GM19238 (cell line): Measurements from ENCODE around the gene KRTAP10-2.
"Not testable (repeated sequence)": the region's sequence is repeated elsewhere in the genome, so short reads cannot be mapped to it uniquely, and the experiment has no call there.

Source experiments
- DNase-seq: peaks from one replicate; pipeline ENCODE4 v3.0.0; 2011; ENCODE audit warnings: low spot score; ENCODE audit not compliant: insufficient read length

Gene KRTAP10-2

DNA sequence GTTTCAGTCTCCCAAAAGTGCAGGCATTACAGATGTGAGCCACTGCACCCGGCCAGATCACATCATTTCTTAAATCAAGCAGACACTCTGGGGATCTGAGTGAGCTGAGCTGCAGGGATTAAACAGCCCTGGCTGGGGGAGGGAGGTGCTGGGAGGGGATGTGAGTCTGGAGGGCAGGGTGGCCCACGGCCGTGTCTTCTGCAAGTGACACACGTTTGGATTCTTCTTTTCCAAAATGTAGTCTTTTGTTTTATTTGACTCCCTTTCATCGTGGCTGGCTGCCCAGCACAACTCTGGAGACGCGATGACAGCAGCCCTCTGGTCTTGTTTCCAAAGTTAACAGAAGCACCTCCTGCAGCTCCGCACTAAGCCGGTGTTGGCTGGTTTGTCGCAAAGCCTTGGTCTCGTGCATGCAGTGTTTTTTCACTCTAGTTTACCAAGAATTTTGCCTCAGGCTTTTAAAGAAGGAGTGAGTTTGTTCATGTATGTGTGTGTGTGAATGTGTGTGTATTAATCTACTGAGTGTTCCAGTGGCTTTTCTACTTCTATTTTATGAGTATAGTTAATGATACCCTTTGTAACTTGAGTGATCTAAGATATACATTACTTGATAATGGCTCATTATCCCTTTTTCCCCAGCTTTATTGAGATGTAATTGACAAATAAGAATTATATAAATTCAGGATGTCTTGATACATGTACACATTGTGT, 31.9 kb upstream of the KRTAP10-2 start:
- DNase-seq, result no peak

DNA sequence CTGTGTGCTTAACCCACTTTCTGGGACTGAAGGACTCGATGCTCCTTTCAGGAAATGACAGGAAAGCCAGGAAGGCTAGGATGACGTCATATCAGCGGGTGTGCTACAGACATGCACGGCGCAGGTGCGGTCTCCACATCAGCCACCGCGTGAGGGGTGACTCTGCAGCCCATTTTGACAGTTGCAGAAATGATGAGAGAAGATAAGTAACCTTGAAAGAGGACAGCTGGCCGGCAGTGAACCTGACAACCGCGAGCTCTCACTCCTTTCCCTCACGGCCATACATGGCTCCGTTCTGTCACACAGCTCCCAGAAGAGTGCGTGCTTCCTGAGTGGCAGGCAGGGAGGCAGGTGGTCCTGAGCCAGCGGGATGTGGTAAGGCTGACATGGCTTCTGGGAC, 30.8 kb upstream of the KRTAP10-2 start:
- no peak for DNase-seq

DNA sequence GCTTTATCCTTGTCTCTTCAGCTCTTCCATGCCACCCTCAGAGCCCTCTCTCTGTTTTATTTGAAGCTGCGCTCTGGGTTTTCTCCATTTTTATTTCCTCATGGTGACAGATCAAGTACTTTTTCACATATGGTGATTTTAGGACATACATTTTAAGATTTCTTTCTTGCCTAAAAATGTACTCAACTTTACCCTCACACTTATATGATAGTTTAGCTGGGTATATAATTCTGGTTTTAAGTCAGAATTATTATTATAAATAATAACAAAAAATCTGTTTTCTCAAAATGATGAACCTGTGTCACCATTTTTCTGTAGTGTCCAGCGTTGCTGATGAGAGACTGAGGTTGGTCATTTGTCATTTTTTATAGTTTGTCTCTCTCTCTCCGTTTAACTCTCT, 29.9 kb upstream of the KRTAP10-2 start:
- DNase-seq, result no peak

DNA sequence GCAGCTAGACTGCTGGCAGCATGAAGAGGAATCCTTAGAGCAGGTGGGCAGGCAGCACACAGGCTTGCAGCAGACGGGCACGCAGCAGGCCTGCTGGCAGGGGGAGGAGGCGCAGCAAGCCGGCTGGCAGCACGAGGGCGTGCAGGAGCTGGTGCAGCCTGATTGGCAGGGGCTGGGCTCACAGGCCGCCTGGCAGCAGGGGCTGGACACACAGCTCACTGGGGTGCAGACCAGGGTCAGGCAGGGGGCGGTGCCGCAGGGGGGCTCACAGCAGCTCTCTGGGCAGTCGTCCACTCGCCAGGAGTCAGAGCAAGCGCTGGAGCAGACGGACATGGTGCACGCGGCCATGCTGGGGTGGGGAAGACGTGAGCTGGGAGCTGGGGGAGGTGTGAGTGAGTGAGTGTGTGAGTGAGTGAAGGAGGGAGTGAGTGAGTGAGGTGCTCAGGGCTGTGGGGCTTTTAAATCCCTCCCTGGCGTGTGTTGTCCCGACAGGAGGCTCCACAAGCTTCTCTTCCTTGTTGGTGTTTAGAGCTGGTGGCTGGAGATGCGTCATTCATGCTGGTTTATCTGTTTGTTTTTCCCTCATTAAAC, 29.0 kb upstream of the KRTAP10-2 start, which contains the start of gene KRTAP10-5:
Gene KRTAP10-5 (minus strand): TSS at position 374 of the 591 bp plus-strand sequence. CDS start 26 bp downstream, at position 348.
- DNase-seq, result not testable (repeated sequence)

DNA sequence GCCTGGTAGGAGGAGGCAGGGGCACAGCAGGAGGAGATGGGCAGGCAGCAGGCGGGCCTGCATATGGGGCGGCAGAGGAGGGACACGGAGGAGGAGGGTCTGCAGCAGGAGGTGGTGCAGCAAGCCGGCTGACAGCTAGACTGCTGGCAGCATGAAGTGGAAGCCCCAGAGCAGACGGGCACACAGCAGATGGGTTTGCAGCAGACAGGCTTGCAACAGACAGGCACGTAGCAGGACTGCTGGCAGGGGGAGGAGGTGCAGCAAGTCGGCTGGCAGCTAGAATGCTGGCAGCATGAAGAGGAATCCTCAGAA, 28.5 kb upstream of the KRTAP10-2 start:
- DNase-seq, result no peak

DNA sequence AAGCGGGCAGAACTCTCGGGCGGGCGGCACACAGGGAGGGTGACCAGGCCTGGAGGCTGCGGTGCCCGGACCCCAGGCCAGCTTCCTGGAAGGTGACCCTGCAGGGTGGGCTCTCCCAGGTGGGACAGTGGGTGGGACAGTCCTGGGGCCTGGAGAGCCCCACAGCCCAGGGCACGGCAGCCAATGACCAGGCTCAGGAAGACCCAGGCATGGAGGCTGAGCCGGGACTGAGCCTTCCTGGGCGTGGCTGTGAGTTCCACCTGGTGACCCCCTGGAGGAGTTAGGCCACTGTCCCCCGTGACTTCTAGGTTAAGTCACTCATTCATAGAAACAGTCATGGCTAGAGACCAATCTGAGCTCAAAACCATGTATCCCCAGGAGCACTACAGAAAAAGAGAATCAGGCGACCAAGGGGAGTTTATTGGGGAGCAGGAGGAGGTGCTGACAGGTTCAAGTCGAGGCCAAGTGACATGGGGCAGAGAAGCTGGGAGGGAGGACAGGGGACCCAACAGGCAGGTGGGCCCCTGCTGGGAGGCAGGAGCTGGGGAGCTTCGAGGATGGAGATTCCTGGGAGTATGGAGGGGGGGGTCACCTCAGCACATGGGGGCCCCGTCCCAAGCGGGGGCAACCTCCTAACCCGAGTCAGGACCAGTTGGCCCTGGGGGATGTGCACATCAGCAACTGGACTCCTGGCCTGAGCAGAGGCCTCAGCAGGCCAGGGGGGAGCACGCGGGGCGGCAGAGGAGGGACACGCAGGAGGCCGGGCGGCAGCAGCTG, 27.9 kb upstream of the KRTAP10-2 start:
- no peak for DNase-seq

DNA sequence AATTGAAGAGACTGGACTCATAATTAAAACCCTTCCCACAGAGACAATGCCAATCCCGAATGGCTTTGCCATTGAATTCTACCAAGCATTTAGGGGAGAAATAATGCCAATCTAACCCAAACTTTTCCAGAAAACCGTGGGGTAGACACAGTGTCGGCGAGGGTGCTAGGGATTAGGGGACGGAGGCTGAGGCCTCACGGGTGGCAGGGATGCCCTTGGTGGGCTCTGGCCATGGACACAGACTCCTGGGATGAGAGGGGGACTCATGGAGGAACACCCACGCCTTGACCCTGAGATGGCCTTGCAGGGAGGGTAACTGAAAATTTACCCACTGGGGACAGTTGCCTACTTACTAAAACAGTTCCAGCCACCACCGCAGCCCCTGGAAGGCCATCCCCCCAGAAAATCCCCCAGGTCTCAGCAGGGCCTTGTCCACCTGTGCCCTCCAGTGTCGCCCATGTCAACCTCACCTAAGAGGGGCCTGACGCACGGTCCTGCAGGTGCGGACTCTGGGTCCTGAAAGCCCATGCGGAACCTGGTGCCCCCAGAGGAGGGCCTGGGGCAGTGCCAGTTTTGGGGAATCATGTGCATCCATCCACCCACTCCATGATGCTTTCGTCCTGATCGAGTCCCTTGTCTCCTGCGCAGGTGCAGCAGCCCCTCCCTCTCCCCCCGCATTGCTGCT, 27.2 kb upstream of the KRTAP10-2 start:
- no peak for DNase-seq

DNA sequence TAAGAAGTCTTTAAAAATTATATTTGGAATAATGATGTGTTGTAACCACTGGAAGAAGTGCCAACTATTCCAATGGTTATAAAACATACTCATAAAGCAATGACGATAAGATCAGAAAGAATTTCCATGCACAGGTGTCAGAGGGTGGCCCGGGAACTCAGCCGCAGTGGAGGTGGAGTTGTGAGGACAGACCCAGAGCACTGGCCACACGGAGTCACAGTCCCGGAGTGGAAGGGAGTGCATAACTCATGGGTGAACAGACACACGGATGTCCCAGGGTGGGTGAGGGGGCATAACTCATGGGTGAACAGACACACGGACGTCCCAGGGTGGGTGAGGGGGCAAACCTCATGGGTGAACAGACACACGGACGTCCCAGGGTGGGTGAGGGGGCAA, 24.7 kb upstream of the KRTAP10-2 start:
- no peak for DNase-seq

DNA sequence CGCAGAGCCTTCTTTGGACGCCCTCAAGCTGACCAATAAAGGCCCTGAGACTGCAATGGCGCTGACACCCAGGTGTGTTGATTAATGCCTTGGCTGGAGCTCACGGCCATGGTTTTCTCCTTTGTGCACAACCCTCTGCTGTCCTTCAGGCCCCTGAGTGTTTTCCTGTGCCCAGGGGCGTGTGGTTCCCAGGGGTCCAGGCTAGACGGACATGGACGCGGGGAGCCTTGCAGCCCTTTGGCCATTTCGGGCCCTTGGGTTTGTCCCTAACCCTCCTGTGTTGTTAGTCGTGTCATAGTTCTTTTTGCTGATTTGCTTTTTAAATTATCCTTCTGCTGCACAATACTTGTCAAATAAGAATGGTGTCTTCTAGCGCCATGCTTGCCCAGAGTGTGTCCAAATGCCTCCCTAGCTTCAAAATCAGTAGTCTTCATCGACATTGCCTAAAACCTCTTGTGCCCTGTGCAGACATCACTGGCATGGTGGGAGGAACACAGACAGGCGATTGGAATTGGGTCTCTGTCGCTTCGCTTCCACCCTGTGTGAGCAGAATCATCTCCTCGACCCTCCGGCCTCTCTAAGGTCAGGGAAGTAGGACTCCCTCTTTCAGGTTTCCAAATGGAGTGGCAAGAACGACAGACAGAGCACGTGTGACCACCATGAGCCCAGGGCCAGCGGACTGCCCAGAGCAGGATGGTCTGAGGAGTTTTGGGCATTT, 24.2 kb upstream of the KRTAP10-2 start:
- DNase-seq, result no peak

DNA sequence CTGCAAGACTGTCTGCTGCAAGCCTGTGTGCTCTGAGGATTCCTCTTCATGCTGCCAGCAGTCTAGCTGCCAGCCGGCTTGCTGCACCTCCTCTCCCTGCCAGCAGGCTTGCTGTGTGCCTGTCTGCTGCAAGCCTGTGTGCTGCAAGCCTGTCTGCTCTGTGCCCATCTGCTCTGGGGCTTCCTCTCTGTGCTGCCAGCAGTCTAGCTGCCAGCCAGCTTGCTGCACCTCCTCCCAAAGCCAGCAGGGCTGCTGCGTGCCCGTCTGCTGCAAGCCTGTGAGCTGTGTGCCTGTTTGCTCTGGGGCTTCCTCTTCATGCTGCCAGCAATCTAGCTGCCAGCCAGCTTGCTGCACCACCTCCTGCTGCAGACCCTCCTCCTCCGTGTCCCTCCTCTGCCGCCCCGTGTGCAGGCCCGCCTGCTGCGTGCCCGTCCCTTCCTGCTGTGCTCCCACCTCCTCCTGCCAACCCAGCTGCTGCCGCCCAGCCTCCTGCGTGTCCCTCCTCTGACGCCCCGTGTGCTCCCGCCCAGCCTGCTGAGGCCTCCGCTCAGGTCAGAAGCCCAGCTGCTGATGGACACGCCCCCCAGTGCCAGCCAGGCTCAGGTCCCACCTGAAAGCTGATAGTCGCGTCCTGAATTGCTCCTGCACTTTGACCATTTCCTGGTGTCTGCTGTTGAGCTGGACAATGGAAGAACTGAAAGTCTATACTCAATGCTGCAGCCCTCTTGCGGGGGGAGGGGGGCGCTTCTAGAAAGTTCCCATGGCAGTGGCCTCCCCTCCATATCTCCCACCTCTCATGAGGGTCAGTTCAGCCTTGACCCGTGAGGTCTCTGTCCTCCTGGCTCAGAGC, 23.4 kb upstream of the KRTAP10-2 start:
- DNase-seq, result no peak

DNA sequence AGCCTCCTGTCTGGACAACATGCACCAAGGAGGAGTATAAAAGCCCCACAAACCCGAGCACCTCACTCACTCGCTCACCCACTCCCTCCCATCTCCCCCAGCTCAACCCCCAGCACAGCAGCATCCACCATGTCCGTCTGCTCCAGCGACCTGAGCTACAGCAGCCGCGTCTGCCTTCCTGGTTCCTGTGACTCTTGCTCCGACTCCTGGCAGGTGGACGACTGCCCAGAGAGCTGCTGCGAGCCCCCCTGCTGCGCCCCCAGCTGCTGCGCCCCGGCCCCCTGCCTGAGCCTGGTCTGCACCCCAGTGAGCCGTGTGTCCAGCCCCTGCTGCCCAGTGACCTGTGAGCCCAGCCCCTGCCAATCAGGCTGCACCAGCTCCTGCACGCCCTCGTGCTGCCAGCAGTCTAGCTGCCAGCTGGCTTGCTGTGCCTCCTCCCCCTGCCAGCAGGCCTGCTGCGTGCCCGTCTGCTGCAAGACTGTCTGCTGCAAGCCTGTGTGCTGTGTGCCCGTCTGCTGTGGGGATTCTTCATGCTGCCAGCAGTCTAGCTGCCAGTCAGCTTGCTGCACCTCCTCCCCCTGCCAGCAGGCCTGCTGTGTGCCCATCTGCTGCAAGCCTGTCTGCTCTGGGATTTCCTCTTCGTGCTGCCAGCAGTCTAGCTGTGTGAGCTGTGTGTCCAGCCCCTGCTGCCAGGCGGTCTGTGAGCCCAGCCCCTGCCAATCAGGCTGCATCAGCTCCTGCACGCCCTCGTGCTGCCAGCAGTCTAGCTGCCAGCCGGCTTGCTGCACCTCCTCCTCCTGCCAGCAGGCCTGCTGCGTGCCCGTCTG, 22.5 kb upstream of the KRTAP10-2 start, which contains the start of gene KRTAP10-4:
Gene KRTAP10-4 (plus strand): TSS at position 100 of the 827 bp plus-strand sequence. CDS start 30 bp downstream, at position 130.
- DNase-seq, result not testable (repeated sequence)

DNA sequence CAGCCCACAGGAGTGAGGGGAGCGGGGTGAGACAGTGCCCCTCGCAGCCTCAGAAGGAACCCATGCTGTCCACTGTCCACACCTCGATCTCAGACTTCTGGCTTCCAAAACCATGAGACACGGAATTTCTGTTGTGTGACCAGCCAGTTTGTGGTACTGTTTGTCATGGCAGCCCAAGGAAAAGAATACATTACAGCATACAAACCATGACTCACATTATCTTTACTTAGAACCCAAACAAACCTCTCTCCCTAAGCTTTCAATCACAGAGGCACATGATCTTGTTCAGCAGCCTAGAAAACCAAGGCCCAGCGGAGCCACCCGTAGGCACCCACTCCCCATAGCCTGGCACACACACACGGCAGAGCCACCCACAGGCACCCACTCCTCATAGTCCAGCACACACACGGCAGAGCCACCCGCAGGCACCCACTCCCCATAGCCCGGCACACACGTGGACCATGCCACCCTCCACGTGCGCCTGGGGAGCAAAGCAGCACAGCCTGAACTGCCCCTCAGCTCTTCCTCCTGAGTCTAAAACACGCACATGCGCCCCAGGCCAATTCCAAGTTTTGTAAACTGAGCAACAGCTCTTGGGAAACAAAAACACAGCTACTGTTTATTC, 21.8 kb upstream of the KRTAP10-2 start:
- DNase-seq, result no peak

DNA sequence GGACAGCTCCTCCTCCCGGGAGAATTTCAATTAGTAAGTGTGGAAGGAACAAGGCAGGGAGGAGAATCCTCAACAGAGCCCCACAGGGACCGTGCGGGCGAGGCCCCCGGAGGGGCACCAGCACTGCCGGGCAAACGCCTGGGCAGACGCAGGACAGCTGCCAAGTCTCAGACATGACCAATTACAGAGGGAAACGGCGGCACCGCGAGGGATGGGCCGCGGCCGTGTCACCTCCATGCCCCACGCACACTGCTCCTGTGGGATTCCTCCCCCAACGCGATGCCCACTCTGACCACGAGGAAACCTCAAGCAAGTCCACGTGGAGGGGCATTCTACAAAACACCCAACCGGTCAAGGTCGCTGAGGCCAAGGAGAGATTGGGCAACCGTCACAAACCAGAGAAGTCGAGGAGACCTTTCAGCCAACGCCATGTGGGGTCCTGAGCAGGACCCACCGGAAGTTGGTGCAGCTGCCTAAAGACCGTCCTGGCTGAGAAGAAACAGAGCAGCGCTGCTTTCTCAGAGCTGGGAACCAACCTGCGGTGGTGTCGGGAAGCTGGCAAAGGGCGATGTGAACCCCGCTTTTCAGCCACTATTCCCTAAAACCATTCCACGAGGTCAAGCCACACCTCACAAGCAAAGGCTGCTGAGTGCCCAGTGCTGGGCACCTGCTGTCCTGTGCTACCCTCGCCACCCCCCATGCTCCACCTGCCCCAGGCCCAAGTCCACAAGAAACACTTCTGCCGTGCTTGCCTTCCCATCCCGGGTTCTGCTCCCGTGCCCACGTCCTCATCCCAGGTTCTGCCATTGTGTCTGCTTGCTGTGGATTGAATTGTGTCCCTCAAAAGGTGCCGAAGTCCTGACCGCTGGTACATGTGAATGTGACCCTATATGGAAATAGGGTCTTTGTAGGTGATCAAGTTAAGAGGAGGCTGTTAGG, 20.8 kb upstream of the KRTAP10-2 start:
- DNase-seq, result no peak

DNA sequence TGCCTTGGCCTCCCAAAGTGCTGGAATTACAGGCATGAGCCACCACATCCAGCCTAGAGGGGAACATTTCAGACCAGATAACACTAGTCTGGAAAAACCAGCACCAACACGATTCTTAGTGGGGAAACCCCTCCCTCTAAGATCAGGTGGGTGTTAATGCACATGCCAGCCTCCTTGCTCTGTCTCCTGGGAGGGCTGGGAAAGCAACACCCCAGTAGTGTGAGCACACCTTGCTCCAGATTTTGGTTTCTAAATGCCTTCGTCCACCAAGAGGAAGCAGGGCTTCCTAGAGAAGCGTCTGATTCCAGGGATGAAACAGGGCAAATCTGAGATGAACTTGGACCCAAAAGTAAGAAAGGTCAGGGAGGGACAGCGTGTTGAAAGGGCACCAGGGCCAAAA, 20.0 kb upstream of the KRTAP10-2 start:
- no peak for DNase-seq

DNA sequence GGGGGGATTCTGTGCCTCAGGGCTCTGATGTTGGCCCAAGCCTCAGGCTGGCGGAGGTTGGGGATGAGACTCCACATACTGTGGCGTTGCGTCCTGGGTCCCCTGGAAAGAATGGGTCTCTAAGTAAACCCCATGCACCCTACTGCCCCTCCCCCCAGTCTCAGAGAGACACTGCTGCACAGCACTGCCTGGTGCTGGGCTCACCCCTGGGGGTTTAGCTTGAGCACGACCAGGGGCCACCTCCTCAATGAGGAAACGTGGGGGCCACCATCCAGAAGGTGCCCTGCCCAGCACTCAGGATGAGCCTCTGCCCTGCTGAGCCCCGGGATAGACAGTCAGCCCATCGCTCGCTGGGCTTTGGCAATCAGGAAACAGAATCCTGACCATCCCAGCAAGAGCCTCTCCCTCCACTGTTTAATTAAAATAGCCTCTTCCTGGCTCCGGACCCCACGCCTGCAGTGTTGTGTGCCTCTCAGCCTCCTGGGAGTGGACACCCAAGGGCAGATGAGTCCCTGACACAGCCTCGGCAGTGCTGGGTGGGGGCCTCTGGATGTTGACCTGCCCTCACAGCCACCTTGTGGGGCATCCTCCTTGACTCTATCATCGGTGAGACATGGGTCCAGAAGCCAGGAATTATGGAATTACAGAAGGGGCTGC, 18.7 kb upstream of the KRTAP10-2 start:
- no peak for DNase-seq

DNA sequence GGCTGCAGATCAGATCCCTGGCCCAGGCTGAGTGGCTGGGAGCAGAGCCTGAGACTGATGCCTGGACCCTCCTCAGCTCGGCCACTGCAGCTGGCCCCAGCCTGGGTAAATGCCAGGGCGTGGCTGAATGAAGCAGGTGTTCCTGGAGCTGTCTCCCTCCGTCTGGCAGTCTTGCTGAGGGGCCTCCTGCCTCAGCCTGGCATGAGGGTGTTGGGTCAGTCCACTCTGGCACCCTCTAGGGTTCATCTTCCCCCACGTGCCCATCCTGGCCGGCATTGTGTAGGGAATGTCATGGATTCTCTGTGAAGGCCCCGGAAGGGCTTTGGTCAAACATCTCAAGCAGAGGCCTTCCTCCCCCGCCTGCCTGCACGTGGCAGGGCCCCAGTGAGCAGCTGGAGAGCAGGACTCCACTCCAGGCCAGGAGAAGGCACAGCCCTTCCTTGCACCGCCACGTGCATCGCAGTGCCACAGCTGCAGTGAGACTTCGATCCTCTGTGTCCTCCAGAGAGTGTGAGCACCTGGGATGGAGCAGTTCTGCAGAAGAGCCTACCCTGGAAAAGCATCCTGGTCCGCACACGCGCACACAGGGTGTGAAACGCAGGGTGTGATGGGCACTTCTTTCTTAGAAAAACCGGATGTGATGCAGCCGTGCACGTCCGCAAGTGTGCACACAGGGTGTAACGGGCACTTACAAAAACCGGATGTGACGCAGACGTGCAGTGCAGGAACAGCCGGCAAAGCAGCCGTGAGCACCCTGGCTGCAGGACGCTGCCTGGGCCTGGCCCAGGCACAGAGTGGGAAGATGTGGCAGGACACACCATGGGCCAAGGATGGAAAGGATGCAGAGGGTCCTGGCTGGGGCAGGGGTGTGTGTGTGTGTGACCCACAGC, 17.6 kb upstream of the KRTAP10-2 start:
- no peak for DNase-seq
